Activated CD8-positive, alpha-beta memory T cell treated with anti-CD3 and anti-CD28 coated beads for 36 hours (primary cell): ENCODE measurements around the gene IZUMO1. TPM values are rescaled to one million over a fixed set of nuclear protein-coding genes. Genes with fewer than 3 reads are reported as not detected.
"Not testable (repeated sequence)": the region's sequence is repeated elsewhere in the genome, so short reads cannot be mapped to it uniquely, and the experiment has no call there.

ENCODE experiments used
- CTCF ChIA-PET: fragments of 350-600 bp; sonication (Branson Sonifier 250); formaldehyde crosslinking; loops from one replicate; lab custom pipeline; 2021; ENCODE audit warnings: antibody characterized with exemption; lab: Charles Lee
- POLR2A ChIA-PET: fragments of 350-600 bp; sonication (Branson Sonifier 250); formaldehyde crosslinking; loops from one replicate; lab custom pipeline; 2021; ENCODE audit warnings: antibody characterized with exemption; lab: Charles Lee
- total RNA-seq, 2 experiments: library from RNA; stranded (reverse); gene quantifications; one replicate each; pipeline ENCODE4 v1.2.3, GENCODE V29; 2021

The IZUMO1 gene
- not detected for total RNA-seq

- ChIA-PET POLR2A (interaction anchor here (0.6 kb wide), 1 partner anchor 69 kb away, joined by 3 read pairs; no protein-coding TSS in a partner anchor), CTCF (interaction anchor here (0.6 to 1.7 kb wide), 2 partner anchors 8 to 55 kb away, joined by 3 to 6 read pairs; no protein-coding TSS in a partner anchor)
Measured at GRCh38 chr19:48746738-48747575, at the start of gene IZUMO1. TSS of gene IZUMO1 (minus strand) at chr19:48746909. CDS start at chr19:48745859, 1,050 bp downstream.

GRCh38 chr19:48795685-48796070 is 49.0 kb upstream of the IZUMO1 start:
- CTCF ChIA-PET = interaction anchor here (0.6 to 6.3 kb wide), 17 partner anchors 9 to 261 kb away, joined by 3 to 33 read pairs (median 3); partner anchors contain the start of genes BCAT2, GYS1, HSD17B14 and RUVBL2

GRCh38 chr19:48795055-48795684 is 48.5 kb upstream of the IZUMO1 start:
- ChIA-PET POLR2A (interaction anchor here (0.5 to 1.5 kb wide), 4 partner anchors 80 to 172 kb away, joined by 3 to 8 read pairs (median 4); partner anchors contain the start of gene FTL), CTCF (interaction anchor here (0.6 to 6.3 kb wide), 18 partner anchors 9 to 261 kb away, joined by 3 to 33 read pairs (median 4); partner anchors contain the start of genes BCAT2, GYS1, HSD17B14 and RUVBL2)

More at GRCh38 chr19:48795685-48796070, 49.0 kb upstream of the IZUMO1 start:
- POLR2A ChIA-PET = interaction anchor here (0.5 to 1.5 kb wide), 5 partner anchors 79 to 211 kb away, joined by 3 to 8 read pairs (median 4); partner anchors contain the start of gene FTL

- POLR2A ChIA-PET = no interaction called here
Measured at GRCh38 chr19:48794291-48794690, 47.6 kb upstream of the IZUMO1 start.

GRCh38 chr19:48793271-48793670 is 46.6 kb upstream of the IZUMO1 start:
- ChIA-PET CTCF (interaction anchor here (1.4 to 6.3 kb wide), 5 partner anchors 19 to 177 kb away, joined by 3 to 33 read pairs (median 17); partner anchors contain the start of genes BCAT2 and HSD17B14), POLR2A (no interaction called here)

More at GRCh38 chr19:48794291-48794690, 47.6 kb upstream of the IZUMO1 start:
- CTCF ChIA-PET = interaction anchor here (0.6 to 6.3 kb wide), 8 partner anchors 13 to 176 kb away, joined by 3 to 33 read pairs (median 5); partner anchors contain the start of genes BCAT2 and HSD17B14

- POLR2A ChIA-PET = not testable (repeated sequence)
- CTCF ChIA-PET = interaction anchor here (0.7 to 8.7 kb wide), 20 partner anchors 8 to 354 kb away, joined by 3 to 93 read pairs (median 5); partner anchors contain the start of genes BCAT2, HSD17B14 and RUVBL2
Measured at GRCh38 chr19:48787331-48787730, 40.6 kb upstream of the IZUMO1 start.

- POLR2A ChIA-PET = not testable (repeated sequence)
- CTCF ChIA-PET = interaction anchor here (1.2 to 8.7 kb wide), 2 partner anchors 9 to 57 kb away, joined by 3 to 93 read pairs; no protein-coding TSS in a partner anchor
Measured at GRCh38 chr19:48786422-48786821, 39.7 kb upstream of the IZUMO1 start.

GRCh38 chr19:48784527-48784926 is 37.8 kb upstream of the IZUMO1 start:
- ChIA-PET CTCF (interaction anchor here (1.1 to 8.7 kb wide), 3 partner anchors 11 to 58 kb away, joined by 4 to 93 read pairs (median 10); partner anchors contain the start of gene HSD17B14), POLR2A (no interaction called here)

GRCh38 chr19:48780631-48781391 is 34.1 kb upstream of the IZUMO1 start:
- ChIA-PET POLR2A (no interaction called here), CTCF (interaction anchor here (0.6 to 3.0 kb wide), 3 partner anchors 7 to 595 kb away, joined by 3 to 9 read pairs (median 3); no protein-coding TSS in a partner anchor)

GRCh38 chr19:48779636-48780035 is 32.9 kb upstream of the IZUMO1 start:
- ChIA-PET CTCF (interaction anchor here (0.7 to 3.0 kb wide), 4 partner anchors 8 to 191 kb away, joined by 3 to 9 read pairs (median 4); no protein-coding TSS in a partner anchor), POLR2A (interaction anchor here (0.7 kb wide), 1 partner anchor 145 kb away, joined by 4 read pairs; no protein-coding TSS in a partner anchor)

- CTCF ChIA-PET = interaction anchor here (3.0 kb wide), 1 partner anchor 10 kb away, joined by 9 read pairs; no protein-coding TSS in a partner anchor
- POLR2A ChIA-PET = no interaction called here
Measured at GRCh38 chr19:48777720-48778119, 31.0 kb upstream of the IZUMO1 start.

- ChIA-PET CTCF (interaction anchor here (1.0 kb wide), 1 partner anchor 110 kb away, joined by 3 read pairs; no protein-coding TSS in a partner anchor), POLR2A (no interaction called here)
Measured at GRCh38 chr19:48777139-48777538, 30.4 kb upstream of the IZUMO1 start.

GRCh38 chr19:48772503-48772953 is 25.8 kb upstream of the IZUMO1 start:
- ChIA-PET POLR2A (no interaction called here), CTCF (no interaction called here)

- CTCF ChIA-PET = interaction anchor here (1.3 kb wide), 1 partner anchor 17 kb away, joined by 6 read pairs; no protein-coding TSS in a partner anchor
Measured at GRCh38 chr19:48770734-48771472, 24.2 kb upstream of the IZUMO1 start.

GRCh38 chr19:48770266-48770665 is 23.6 kb upstream of the IZUMO1 start:
- ChIA-PET CTCF (interaction anchor here (1.3 kb wide), 1 partner anchor 17 kb away, joined by 6 read pairs; no protein-coding TSS in a partner anchor), POLR2A (no interaction called here)

More at GRCh38 chr19:48770734-48771472, 24.2 kb upstream of the IZUMO1 start:
- POLR2A ChIA-PET = no interaction called here

- CTCF ChIA-PET = interaction anchor here (1.3 kb wide), 1 partner anchor 18 kb away, joined by 6 read pairs; no protein-coding TSS in a partner anchor
- POLR2A ChIA-PET = no interaction called here
Measured at GRCh38 chr19:48768994-48769713, 22.4 kb upstream of the IZUMO1 start.
